Measurements from ENCODE around the gene DTX4.

DTX4 gene

GRCh38 chr11:59183771-59184170 is 11.8 kb downstream of the DTX4 start:
- no peak overlapping the region for H3K27ac ChIP-seq
- no peaks in the 10 kb centered on the region for H3K27me3 ChIP-seq
- intact Hi-C loops (cut with DNase I; ENCODE audit: low total_unique reads): no loop called here
- peaks cover 0 to 12% (median 0%) of the 10 kb centered on the region in 3 donors for H3K36me3 ChIP-seq
- no peak for TF ChIP-seq CTCF (IDR thresholded peaks at IDR 0.05)
- H3K4me1 ChIP-seq: peaks cover 0 to 4% (median 0%) of the 10 kb centered on the region in 4 donors
- no peak for DNase-seq
- H3K9me3 ChIP-seq: no peaks in the 10 kb centered on the region
- H3K4me3 ChIP-seq: no peak overlapping the region

- intact Hi-C loops (cut with DNase I; ENCODE audit: low total_unique reads): no loop called here
- no peak for DNase-seq
- no peak overlapping the region for H3K27ac ChIP-seq
- peaks cover 0 to 4% (median 0%) of the 10 kb centered on the region in 4 donors for H3K4me1 ChIP-seq
- no peak for TF ChIP-seq CTCF (IDR thresholded peaks at IDR 0.05)
- H3K9me3 ChIP-seq: no peaks in the 10 kb centered on the region
- no peak overlapping the region for H3K4me3 ChIP-seq
- H3K36me3 ChIP-seq: peaks cover 0 to 20% (median 0%) of the 10 kb centered on the region in 3 donors
- no peaks in the 10 kb centered on the region for H3K27me3 ChIP-seq
Measured at GRCh38 chr11:59184691-59185339, 12.9 kb downstream of the DTX4 start.

GRCh38 chr11:59185386-59185945 is 13.5 kb downstream of the DTX4 start:
- Histone ChIP-seq H3K4me1 (peaks cover 0 to 4% (median 0%) of the 10 kb centered on the region in 4 donors), H3K36me3 (peaks cover 0 to 23% (median 0%) of the 10 kb centered on the region in 3 donors), H3K27ac (no peak overlapping the region), H3K27me3 (no peaks in the 10 kb centered on the region), H3K9me3 (no peaks in the 10 kb centered on the region), H3K4me3 (no peak overlapping the region)
- no peak for DNase-seq
- intact Hi-C loops (cut with DNase I; ENCODE audit: low total_unique reads): no loop called here
- no peak for TF ChIP-seq CTCF (IDR thresholded peaks at IDR 0.05)

GRCh38 chr11:59186130-59186594 is 14.2 kb downstream of the DTX4 start:
- peaks cover 0 to 28% (median 0%) of the 10 kb centered on the region in 3 donors for H3K36me3 ChIP-seq
- H3K9me3 ChIP-seq: no peaks in the 10 kb centered on the region
- no peak overlapping the region for H3K4me3 ChIP-seq
- no peak overlapping the region for H3K27ac ChIP-seq
- intact Hi-C loops (cut with DNase I; ENCODE audit: low total_unique reads): no loop called here
- no peaks in the 10 kb centered on the region for H3K27me3 ChIP-seq
- DNase-seq: no peak
- peak in 1 of 2 experiments; percentile 23 for TF ChIP-seq CTCF (IDR thresholded peaks at IDR 0.05)
- peaks cover 0 to 4% (median 0%) of the 10 kb centered on the region in 4 donors for H3K4me1 ChIP-seq

- Histone ChIP-seq H3K4me1 (peaks cover 0 to 4% (median 0%) of the 10 kb centered on the region in 4 donors), H3K4me3 (no peak overlapping the region)
- intact Hi-C loops (cut with DNase I; ENCODE audit: low total_unique reads): no loop called here
Measured at GRCh38 chr11:59187035-59187434, 15.1 kb downstream of the DTX4 start.

More at GRCh38 chr11:59187035-59187434, 15.1 kb downstream of the DTX4 start:
- Histone ChIP-seq H3K36me3 (peaks cover 0 to 32% (median 0%) of the 10 kb centered on the region in 3 donors), H3K27me3 (no peaks in the 10 kb centered on the region), H3K27ac (no peak overlapping the region), H3K9me3 (no peaks in the 10 kb centered on the region)
- DNase-seq: no peak
- no peak for TF ChIP-seq CTCF (IDR thresholded peaks at IDR 0.05)

All from tibial artery (tissue), 4 donors.